ENCODE data around the gene HAGHL. TPM values are rescaled to one million over a fixed set of nuclear protein-coding genes. Genes with fewer than 3 reads are reported as not detected.
A peak's percentile ranks its signal among the peaks of the same experiment; 100 is the strongest.

The HAGHL gene
- total and polyA plus RNA-seq, 2 experiments from 2014 or later: 21.6 to 35.3 TPM

DNA sequence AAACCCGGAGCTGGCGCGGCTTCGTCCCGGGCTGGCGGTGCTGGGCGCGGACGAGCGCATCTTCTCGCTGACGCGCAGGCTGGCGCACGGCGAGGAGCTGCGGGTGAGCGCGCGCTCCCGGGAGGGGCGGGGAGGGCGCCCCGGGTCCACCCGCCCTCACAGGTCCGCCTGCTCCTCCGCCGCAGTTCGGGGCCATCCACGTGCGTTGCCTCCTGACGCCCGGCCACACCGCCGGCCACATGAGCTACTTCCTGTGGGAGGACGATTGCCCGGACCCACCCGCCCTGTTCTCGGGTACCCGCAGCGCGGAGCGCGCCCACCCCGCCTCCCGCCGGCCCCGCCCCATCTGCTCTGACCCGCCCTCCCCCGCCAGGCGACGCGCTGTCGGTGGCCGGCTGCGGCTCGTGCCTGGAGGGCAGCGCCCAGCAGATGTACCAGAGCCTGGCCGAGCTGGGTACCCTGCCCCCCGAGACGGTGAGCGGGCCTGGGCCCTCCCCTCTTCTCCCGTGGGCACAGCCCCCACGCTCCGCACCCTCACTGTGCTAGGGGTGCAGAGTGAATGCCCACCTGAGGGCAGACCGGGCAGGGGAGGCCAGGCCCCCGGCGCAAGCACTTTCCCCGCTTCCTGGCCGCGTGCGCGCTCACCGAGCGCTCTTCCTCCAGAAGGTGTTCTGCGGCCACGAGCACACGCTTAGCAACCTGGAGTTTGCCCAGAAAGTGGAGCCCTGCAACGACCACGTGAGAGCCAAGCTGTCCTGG lies 1.4 kb downstream of the HAGHL start:
- H3K9me2 ChIP-seq (ENCODE audit: insufficient read depth): no peaks in the 10 kb centered on the region
- DNase-seq (ENCODE audit: low spot score): peak; percentile 80
- peaks cover 12% of the 10 kb centered on the region for H3F3A ChIP-seq (replicated peaks; ENCODE audit: low read depth)
- no peak for TF ChIP-seq ZNF462 (CRISPR knock-in tag; IDR thresholded peaks at IDR 0.05)
- TF ChIP-seq, protein P1, sequence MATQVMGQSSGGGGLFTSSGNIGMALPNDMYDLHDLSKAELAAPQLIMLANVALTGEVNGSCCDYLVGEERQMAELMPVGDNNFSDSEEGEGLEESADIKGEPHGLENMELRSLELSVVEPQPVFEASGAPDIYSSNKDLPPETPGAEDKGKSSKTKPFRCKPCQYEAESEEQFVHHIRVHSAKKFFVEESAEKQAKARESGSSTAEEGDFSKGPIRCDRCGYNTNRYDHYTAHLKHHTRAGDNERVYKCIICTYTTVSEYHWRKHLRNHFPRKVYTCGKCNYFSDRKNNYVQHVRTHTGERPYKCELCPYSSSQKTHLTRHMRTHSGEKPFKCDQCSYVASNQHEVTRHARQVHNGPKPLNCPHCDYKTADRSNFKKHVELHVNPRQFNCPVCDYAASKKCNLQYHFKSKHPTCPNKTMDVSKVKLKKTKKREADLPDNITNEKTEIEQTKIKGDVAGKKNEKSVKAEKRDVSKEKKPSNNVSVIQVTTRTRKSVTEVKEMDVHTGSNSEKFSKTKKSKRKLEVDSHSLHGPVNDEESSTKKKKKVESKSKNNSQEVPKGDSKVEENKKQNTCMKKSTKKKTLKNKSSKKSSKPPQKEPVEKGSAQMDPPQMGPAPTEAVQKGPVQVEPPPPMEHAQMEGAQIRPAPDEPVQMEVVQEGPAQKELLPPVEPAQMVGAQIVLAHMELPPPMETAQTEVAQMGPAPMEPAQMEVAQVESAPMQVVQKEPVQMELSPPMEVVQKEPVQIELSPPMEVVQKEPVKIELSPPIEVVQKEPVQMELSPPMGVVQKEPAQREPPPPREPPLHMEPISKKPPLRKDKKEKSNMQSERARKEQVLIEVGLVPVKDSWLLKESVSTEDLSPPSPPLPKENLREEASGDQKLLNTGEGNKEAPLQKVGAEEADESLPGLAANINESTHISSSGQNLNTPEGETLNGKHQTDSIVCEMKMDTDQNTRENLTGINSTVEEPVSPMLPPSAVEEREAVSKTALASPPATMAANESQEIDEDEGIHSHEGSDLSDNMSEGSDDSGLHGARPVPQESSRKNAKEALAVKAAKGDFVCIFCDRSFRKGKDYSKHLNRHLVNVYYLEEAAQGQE (IDR thresholded peaks at IDR 0.05; ENCODE audit: unreplicated experiment): no peak
- TF ChIP-seq STAT1 (IDR thresholded peaks at IDR 0.05; ENCODE audit: unreplicated experiment): no peak
- TF ChIP-seq NANOG (IDR thresholded peaks at IDR 0.05; ENCODE audit: borderline replicate concordance): no peak
- peak; percentile 38; the same call in 1 of the 2 replicates for TF ChIP-seq ETS1 (IDR thresholded peaks at IDR 0.05)
- no peak for TF ChIP-seq EZH2 (IDR thresholded peaks at IDR 0.05; ENCODE audit: low read depth, unreplicated experiment)
- TF ChIP-seq POLR2AphosphoS5 (IDR thresholded peaks at IDR 0.05; ENCODE audit: low read depth): peak; percentile 67; the same call in 1 of the 2 replicates
- TF ChIP-seq, protein P2, sequence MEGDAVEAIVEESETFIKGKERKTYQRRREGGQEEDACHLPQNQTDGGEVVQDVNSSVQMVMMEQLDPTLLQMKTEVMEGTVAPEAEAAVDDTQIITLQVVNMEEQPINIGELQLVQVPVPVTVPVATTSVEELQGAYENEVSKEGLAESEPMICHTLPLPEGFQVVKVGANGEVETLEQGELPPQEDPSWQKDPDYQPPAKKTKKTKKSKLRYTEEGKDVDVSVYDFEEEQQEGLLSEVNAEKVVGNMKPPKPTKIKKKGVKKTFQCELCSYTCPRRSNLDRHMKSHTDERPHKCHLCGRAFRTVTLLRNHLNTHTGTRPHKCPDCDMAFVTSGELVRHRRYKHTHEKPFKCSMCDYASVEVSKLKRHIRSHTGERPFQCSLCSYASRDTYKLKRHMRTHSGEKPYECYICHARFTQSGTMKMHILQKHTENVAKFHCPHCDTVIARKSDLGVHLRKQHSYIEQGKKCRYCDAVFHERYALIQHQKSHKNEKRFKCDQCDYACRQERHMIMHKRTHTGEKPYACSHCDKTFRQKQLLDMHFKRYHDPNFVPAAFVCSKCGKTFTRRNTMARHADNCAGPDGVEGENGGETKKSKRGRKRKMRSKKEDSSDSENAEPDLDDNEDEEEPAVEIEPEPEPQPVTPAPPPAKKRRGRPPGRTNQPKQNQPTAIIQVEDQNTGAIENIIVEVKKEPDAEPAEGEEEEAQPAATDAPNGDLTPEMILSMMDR (conservative IDR thresholded peaks at IDR 0.05; ENCODE audit: low read depth in 2 of 2): no peak
- no peak for TF ChIP-seq ZNF114 (CRISPR knock-in tag; IDR thresholded peaks at IDR 0.05)
- TF ChIP-seq JUNB (IDR thresholded peaks at IDR 0.05; ENCODE audit: unreplicated experiment): no peak
- TF ChIP-seq ZNF331 (CRISPR knock-in tag; IDR thresholded peaks at IDR 0.05; ENCODE audit: low read depth): no peak
- TF ChIP-seq CREB1 (CRISPR knock-in tag; IDR thresholded peaks at IDR 0.05; ENCODE audit: low read depth): no peak
- no peak for TF ChIP-seq EZH2phosphoT487 (IDR thresholded peaks at IDR 0.05; ENCODE audit: unreplicated experiment)
- ATAC-seq: peak; percentile 39
- H3K27ac ChIP-seq (ENCODE audit: low read depth): no peak overlapping the region
- Mint-ChIP-seq H3K4me3 (peak overlapping the region; percentile 69; the same call in 2 of the 3 replicates), H3K4me1 (no peaks in the 10 kb centered on the region), H3K27ac (no peak overlapping the region), H3K36me3 (ENCODE audit: low read depth) (peaks cover 9% of the 10 kb centered on the region; the same call in 2 of the 3 replicates), H3K9me3 (no peaks in the 10 kb centered on the region), H3K27me3 (ENCODE audit: insufficient read depth, low read depth, poor library complexity) (peaks cover 23% of the 10 kb centered on the region)
- H3K79me2 ChIP-seq (replicated peaks; ENCODE audit: insufficient read depth): no peaks in the 10 kb centered on the region
- H4K20me1 ChIP-seq (replicated peaks; ENCODE audit: insufficient read depth): no peaks in the 10 kb centered on the region
- H3K36me3 ChIP-seq (ENCODE audit: insufficient read depth): no peaks in the 10 kb centered on the region
- peaks cover 14% of the 10 kb centered on the region; the same call in 1 of the 2 replicates for H3K27me3 ChIP-seq (ENCODE audit: insufficient read depth)
- H3K4me2 ChIP-seq: peak overlapping the region; percentile 85
- H2AFZ ChIP-seq: no peak overlapping the region
- H3K4me3 ChIP-seq: peak overlapping the region; percentile 71
- H3K4me1 ChIP-seq (ENCODE audit: insufficient read depth): no peaks in the 10 kb centered on the region
